ENCODE results near the gene HDAC4. TPM values are rescaled to one million over a fixed set of nuclear protein-coding genes. Genes with fewer than 3 reads are reported as not detected.

The HDAC4 gene
- total and polyA plus RNA-seq, 2 experiments from 2014 or later, result 8.1 to 41.8 TPM

DNA sequence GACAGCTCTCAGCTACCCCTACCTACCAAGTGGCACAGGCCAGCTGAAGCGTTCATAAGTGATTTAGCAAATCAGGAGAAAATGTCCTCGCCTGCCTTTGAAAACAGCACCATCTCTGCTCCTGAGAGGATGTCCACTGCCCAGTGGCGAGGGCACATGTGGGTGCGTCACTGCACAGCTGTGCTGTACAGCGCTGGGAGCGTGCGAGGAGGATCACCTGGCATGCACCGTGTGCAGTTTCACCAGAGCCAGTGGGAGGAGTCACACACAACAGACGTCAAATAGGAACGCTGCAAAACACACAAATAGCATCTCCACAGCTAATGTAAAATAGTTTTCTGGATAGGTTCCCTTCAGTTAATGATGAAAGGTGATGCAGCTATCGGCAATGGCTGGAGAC, 154.1 kb downstream of the HDAC4 start (continued):
- TF ChIP-seq, protein P1, sequence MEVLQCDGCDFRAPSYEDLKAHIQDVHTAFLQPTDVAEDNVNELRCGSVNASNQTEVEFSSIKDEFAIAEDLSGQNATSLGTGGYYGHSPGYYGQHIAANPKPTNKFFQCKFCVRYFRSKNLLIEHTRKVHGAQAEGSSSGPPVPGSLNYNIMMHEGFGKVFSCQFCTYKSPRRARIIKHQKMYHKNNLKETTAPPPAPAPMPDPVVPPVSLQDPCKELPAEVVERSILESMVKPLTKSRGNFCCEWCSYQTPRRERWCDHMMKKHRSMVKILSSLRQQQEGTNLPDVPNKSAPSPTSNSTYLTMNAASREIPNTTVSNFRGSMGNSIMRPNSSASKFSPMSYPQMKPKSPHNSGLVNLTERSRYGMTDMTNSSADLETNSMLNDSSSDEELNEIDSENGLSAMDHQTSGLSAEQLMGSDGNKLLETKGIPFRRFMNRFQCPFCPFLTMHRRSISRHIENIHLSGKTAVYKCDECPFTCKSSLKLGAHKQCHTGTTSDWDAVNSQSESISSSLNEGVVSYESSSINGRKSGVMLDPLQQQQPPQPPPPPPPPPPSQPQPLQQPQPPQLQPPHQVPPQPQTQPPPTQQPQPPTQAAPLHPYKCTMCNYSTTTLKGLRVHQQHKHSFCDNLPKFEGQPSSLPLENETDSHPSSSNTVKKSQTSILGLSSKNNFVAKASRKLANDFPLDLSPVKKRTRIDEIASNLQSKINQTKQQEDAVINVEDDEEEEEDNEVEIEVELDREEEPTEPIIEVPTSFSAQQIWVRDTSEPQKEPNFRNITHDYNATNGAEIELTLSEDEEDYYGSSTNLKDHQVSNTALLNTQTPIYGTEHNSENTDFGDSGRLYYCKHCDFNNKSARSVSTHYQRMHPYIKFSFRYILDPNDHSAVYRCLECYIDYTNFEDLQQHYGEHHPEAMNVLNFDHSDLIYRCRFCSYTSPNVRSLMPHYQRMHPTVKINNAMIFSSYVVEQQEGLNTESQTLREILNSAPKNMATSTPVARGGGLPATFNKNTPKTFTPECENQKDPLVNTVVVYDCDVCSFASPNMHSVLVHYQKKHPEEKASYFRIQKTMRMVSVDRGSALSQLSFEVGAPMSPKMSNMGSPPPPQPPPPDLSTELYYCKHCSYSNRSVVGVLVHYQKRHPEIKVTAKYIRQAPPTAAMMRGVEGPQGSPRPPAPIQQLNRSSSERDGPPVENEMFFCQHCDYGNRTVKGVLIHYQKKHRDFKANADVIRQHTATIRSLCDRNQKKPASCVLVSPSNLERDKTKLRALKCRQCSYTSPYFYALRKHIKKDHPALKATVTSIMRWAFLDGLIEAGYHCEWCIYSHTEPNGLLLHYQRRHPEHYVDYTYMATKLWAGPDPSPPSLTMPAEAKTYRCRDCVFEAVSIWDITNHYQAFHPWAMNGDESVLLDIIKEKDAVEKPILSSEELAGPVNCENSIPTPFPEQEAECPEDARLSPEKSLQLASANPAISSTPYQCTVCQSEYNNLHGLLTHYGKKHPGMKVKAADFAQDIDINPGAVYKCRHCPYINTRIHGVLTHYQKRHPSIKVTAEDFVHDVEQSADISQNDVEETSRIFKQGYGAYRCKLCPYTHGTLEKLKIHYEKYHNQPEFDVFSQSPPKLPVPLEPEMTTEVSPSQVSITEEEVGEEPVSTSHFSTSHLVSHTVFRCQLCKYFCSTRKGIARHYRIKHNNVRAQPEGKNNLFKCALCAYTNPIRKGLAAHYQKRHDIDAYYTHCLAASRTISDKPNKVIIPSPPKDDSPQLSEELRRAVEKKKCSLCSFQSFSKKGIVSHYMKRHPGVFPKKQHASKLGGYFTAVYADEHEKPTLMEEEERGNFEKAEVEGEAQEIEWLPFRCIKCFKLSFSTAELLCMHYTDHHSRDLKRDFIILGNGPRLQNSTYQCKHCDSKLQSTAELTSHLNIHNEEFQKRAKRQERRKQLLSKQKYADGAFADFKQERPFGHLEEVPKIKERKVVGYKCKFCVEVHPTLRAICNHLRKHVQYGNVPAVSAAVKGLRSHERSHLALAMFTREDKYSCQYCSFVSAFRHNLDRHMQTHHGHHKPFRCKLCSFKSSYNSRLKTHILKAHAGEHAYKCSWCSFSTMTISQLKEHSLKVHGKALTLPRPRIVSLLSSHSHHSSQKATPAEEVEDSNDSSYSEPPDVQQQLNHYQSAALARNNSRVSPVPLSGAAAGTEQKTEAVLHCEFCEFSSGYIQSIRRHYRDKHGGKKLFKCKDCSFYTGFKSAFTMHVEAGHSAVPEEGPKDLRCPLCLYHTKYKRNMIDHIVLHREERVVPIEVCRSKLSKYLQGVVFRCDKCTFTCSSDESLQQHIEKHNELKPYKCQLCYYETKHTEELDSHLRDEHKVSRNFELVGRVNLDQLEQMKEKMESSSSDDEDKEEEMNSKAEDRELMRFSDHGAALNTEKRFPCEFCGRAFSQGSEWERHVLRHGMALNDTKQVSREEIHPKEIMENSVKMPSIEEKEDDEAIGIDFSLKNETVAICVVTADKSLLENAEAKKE (CRISPR knock-in tag; IDR thresholded peaks at IDR 0.05), result no peak
- TF ChIP-seq JUNB (IDR thresholded peaks at IDR 0.05; ENCODE audit: unreplicated experiment), result no peak
- TF ChIP-seq, protein P2, sequence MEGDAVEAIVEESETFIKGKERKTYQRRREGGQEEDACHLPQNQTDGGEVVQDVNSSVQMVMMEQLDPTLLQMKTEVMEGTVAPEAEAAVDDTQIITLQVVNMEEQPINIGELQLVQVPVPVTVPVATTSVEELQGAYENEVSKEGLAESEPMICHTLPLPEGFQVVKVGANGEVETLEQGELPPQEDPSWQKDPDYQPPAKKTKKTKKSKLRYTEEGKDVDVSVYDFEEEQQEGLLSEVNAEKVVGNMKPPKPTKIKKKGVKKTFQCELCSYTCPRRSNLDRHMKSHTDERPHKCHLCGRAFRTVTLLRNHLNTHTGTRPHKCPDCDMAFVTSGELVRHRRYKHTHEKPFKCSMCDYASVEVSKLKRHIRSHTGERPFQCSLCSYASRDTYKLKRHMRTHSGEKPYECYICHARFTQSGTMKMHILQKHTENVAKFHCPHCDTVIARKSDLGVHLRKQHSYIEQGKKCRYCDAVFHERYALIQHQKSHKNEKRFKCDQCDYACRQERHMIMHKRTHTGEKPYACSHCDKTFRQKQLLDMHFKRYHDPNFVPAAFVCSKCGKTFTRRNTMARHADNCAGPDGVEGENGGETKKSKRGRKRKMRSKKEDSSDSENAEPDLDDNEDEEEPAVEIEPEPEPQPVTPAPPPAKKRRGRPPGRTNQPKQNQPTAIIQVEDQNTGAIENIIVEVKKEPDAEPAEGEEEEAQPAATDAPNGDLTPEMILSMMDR (conservative IDR thresholded peaks at IDR 0.05; ENCODE audit: low read depth in 2 of 2), result no peak

DNA sequence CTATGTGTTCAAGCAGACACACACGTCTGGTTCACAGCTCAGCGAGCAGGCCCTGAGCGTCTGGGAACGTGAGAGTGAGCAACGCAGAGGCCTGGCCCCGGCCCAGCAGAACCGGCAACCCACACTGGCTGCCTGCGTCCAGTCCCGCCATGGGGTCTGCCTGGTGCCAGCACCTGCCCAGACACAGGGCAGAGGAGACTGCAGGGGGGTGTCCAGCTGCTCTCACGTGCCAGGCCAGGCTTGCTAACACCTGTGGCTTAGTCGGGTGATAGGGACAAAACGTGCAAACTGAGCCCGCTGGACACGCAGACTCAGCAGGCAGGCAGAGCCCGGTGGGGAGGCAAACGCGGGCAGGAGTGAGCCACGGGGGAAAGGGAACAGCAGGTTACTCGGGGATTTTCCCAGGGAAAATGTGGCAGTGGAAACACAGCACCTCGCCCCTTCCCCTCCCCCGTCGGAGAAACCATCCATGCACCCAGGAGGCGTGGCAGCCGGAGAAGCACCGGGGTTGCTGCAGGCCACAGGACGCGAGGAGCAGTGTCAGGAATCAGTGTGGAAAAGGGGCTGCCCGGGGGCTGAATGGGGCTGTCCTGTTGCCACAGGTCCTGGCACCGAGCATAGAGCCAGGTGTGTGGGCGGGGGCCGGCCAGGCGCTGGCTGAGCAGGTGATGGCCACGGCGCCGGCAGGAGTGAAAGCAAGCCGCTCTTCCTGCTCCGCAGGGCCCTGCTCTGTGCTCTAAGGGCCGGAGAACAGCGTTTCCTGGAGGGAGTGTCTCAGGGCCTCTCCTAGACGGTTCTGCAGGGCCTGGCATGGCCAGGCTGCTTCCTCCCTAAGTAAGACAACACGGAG, 154.7 kb downstream of the HDAC4 start:
- Mint-ChIP-seq H3K9me3 (no peaks in the 10 kb centered on the region), H3K4me3 (no peak overlapping the region), H3K4me1 (peaks cover 64% of the 10 kb centered on the region), H3K36me3 (ENCODE audit: low read depth) (no peaks in the 10 kb centered on the region), H3K27ac (peak overlapping the region; percentile 67; the same call in 1 of the 2 replicates), H3K27me3 (ENCODE audit: insufficient read depth, low read depth, poor library complexity) (peaks cover 21% of the 10 kb centered on the region)
- Histone ChIP-seq H3K79me2 (replicated peaks; ENCODE audit: insufficient read depth) (peaks cover 89% of the 10 kb centered on the region), H2AFZ (no peak overlapping the region), H3K4me1 (ENCODE audit: insufficient read depth) (peaks cover 7% of the 10 kb centered on the region), H3K27me3 (ENCODE audit: insufficient read depth) (no peaks in the 10 kb centered on the region), H3K27ac (ENCODE audit: low read depth) (no peak overlapping the region), H3K36me3 (ENCODE audit: insufficient read depth) (no peaks in the 10 kb centered on the region), H3K9me2 (ENCODE audit: insufficient read depth) (no peaks in the 10 kb centered on the region), H3F3A (replicated peaks; ENCODE audit: low read depth) (no peaks in the 10 kb centered on the region), H3K4me2 (no peak overlapping the region), H3K4me3 (no peak overlapping the region), H4K20me1 (replicated peaks; ENCODE audit: insufficient read depth) (peaks cover 17% of the 10 kb centered on the region)
- peak; percentile 35 for DNase-seq (ENCODE audit: low spot score)
- ATAC-seq, result peak; percentile 77
- TF ChIP-seq JUNB (IDR thresholded peaks at IDR 0.05; ENCODE audit: unreplicated experiment) (no peak), ZNF114 (CRISPR knock-in tag; IDR thresholded peaks at IDR 0.05) (no peak), ZNF331 (CRISPR knock-in tag; IDR thresholded peaks at IDR 0.05; ENCODE audit: low read depth) (no peak)
- TF ChIP-seq, protein P1 (CRISPR knock-in tag; IDR thresholded peaks at IDR 0.05), result no peak

All from GM23338 (cell line).